SU-DHL-6 (cell line): ENCODE results near the gene CDH23.

Experiments
- CTCF ChIP-seq: fragments of 200-600 bp; sonication (generic); IDR thresholded peaks from one replicate; pipeline ENCODE4 v1.5.1; 2017; ENCODE audit warnings: antibody characterized with exemption, mild to moderate bottlenecking, low read length, moderate library complexity; ENCODE audit not compliant: insufficient read depth, poor library complexity, severe bottlenecking
- EZH2phosphoT487 ChIP-seq: fragments of 200-600 bp; sonication (generic), shearing (Covaris generic); conservative IDR thresholded peaks from 2 replicates; pipeline ENCODE4 v1.6.1; 2018; ENCODE audit warnings: mild to moderate bottlenecking, antibody characterized with exemption, low read length, moderate library complexity, mixed read lengths

DNA sequence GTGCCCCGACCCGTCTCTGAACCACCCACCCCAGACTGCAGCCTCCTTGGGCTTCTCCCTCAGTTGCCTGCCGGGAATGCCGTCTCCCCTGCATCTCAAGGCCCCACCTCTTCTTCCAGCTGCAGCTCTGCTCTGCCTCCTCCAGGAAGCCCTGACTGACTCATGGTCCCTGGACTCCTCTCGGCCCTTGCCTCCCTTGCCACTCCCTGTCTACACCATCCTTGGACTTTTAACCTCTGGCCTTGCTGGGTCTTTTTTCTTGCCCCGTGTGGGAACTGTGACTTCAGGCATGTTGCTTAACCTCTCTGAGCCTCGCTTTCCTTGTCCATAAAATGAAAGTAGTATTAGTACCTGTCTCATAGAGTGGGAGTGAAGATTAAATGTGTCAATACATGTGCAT, 266.6 kb downstream of the CDH23 start:
- TF ChIP-seq CTCF (no peak), EZH2phosphoT487 (no peak)
